IMR-90 (cell line): Measurements from ENCODE around the gene NDUFAF8.

Source experiments
- BHLHE40 ChIP-seq: fragments of 150-350 bp; IDR thresholded peaks from 2 replicates; pipeline ENCODE4 v1.6.1; 2016; ENCODE audit warnings: mild to moderate bottlenecking, low read depth, low read length
- CEBPB ChIP-seq: IDR thresholded peaks from 2 replicates; pipeline ENCODE4 v1.6.1; 2012; ENCODE audit warnings: low read depth, low read length, improper control_type of control experiment
- FOS ChIP-seq: fragments of 150-350 bp; IDR thresholded peaks from 2 replicates; pipeline ENCODE4 v1.6.1; 2016; ENCODE audit warnings: low read depth, low read length
- MAZ ChIP-seq: IDR thresholded peaks from 2 replicates; pipeline ENCODE4 v1.6.1; 2012; ENCODE audit warnings: low read depth, mild to moderate bottlenecking, low read length, improper control_type of control experiment, moderate library complexity, borderline replicate concordance
- POLR2A ChIP-seq: IDR thresholded peaks from 2 replicates; pipeline ENCODE4 v1.6.1; 2012; ENCODE audit warnings: mild to moderate bottlenecking, low read depth, low read length
- TF ChIP-seq, protein P1 (sequence below): conservative IDR thresholded peaks from 2 replicates; pipeline ENCODE4 v1.5.1; 2012; ENCODE audit warnings: mild to moderate bottlenecking, low read depth, low read length, improper control_type of control experiment
- TF ChIP-seq, protein P2 (sequence below): fragments of 150-350 bp; IDR thresholded peaks from 2 replicates; pipeline ENCODE4 v1.6.1; 2016; ENCODE audit warnings: low read depth, mild to moderate bottlenecking, low read length, moderate library complexity, borderline replicate concordance
- TF ChIP-seq, protein P3 (sequence below): fragments of 150-350 bp; IDR thresholded peaks from 2 replicates; pipeline ENCODE4 v1.6.1; 2017; ENCODE audit warnings: mild to moderate bottlenecking, antibody characterized with exemption, low read length, low read depth

DNA sequence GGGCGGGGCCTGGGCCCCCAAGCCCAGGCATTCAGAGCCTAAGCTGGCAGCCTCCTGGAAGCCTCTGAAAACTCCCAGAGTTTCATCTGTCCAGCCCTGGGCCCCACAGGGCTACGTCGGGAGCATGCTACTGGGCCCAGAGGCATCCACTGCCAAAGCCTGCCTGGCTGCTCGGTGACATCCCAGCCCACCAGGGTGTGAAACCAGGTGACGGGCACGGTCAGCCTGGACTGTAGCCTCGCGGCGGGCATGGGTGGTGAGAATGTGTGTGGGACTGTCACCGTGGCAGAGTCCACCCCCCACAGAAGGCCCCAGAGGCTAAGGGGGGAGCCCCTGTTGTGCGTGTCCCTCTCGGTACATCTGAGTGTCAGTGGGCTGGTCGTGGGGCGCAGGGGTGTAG, 47.5 kb upstream of the NDUFAF8 start:
- TF ChIP-seq, protein P1, sequence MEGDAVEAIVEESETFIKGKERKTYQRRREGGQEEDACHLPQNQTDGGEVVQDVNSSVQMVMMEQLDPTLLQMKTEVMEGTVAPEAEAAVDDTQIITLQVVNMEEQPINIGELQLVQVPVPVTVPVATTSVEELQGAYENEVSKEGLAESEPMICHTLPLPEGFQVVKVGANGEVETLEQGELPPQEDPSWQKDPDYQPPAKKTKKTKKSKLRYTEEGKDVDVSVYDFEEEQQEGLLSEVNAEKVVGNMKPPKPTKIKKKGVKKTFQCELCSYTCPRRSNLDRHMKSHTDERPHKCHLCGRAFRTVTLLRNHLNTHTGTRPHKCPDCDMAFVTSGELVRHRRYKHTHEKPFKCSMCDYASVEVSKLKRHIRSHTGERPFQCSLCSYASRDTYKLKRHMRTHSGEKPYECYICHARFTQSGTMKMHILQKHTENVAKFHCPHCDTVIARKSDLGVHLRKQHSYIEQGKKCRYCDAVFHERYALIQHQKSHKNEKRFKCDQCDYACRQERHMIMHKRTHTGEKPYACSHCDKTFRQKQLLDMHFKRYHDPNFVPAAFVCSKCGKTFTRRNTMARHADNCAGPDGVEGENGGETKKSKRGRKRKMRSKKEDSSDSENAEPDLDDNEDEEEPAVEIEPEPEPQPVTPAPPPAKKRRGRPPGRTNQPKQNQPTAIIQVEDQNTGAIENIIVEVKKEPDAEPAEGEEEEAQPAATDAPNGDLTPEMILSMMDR, result no peak
- no peak for TF ChIP-seq FOS
- TF ChIP-seq POLR2A, result no peak
- no peak for TF ChIP-seq BHLHE40
- TF ChIP-seq MAZ, result no peak
- TF ChIP-seq, protein P2, sequence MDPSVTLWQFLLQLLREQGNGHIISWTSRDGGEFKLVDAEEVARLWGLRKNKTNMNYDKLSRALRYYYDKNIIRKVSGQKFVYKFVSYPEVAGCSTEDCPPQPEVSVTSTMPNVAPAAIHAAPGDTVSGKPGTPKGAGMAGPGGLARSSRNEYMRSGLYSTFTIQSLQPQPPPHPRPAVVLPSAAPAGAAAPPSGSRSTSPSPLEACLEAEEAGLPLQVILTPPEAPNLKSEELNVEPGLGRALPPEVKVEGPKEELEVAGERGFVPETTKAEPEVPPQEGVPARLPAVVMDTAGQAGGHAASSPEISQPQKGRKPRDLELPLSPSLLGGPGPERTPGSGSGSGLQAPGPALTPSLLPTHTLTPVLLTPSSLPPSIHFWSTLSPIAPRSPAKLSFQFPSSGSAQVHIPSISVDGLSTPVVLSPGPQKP, result no peak
- TF ChIP-seq CEBPB, result no peak
- TF ChIP-seq, protein P3, sequence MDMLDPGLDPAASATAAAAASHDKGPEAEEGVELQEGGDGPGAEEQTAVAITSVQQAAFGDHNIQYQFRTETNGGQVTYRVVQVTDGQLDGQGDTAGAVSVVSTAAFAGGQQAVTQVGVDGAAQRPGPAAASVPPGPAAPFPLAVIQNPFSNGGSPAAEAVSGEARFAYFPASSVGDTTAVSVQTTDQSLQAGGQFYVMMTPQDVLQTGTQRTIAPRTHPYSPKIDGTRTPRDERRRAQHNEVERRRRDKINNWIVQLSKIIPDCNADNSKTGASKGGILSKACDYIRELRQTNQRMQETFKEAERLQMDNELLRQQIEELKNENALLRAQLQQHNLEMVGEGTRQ, result no peak
